ENCODE data around the gene ATG4C.

- TF ChIP-seq CTCF (optimal IDR thresholded peaks at IDR 0.05 in 1 of 3, IDR thresholded peaks at IDR 0.05 in 1 of 3, conservative IDR thresholded peaks at IDR 0.05 in 1 of 3; ENCODE audit: extremely low read depth in 1 of 3, insufficient read depth in 2 of 3, low read length in 3 of 3) (no peak), EZH2 (IDR thresholded peaks at IDR 0.05; ENCODE audit: low read length) (no peak)
These were observed 92.6 kb downstream of the ATG4C start for GRCh38 chr1:62876535-62876934.

Data from keratinocyte (primary cell).